GM21381 (cell line): ENCODE measurements around the gene LDLRAD3.
"Not testable (repeated sequence)": the region's sequence is repeated elsewhere in the genome, so short reads cannot be mapped to it uniquely, and the experiment has no call there.

Experiments used
- ATAC-seq: cut with Tn5 transposase; IDR thresholded peaks from one replicate; pipeline ENCODE4 v1.9.1; 2021; ENCODE audit warnings: mild to moderate bottlenecking, moderate library complexity; ENCODE audit not compliant: unreplicated experiment

Gene LDLRAD3

GRCh38 chr11:36041988-36042611 lies 98.2 kb downstream of the LDLRAD3 start:
- ATAC-seq, result no peak

- no peak for ATAC-seq
Measured at GRCh38 chr11:36044636-36045035, 100.8 kb downstream of the LDLRAD3 start.

- ATAC-seq, result not testable (repeated sequence)
Measured at GRCh38 chr11:36045945-36046344, 102.1 kb downstream of the LDLRAD3 start.

- no peak for ATAC-seq
Measured at GRCh38 chr11:36046932-36047331, 103.1 kb downstream of the LDLRAD3 start.

- ATAC-seq, result no peak
Measured at GRCh38 chr11:36047344-36047743, 103.5 kb downstream of the LDLRAD3 start.

- no peak for ATAC-seq
Measured at GRCh38 chr11:36048496-36049247, 104.8 kb downstream of the LDLRAD3 start.

GRCh38 chr11:36051235-36052144 lies 107.6 kb downstream of the LDLRAD3 start:
- ATAC-seq, result no peak

- no peak for ATAC-seq
Measured at GRCh38 chr11:36053281-36053680, 109.4 kb downstream of the LDLRAD3 start.

GRCh38 chr11:36053862-36054261 lies 110.0 kb downstream of the LDLRAD3 start:
- no peak for ATAC-seq

- no peak for ATAC-seq
Measured at GRCh38 chr11:36054628-36055027, 110.8 kb downstream of the LDLRAD3 start.

GRCh38 chr11:36056160-36056751 lies 112.4 kb downstream of the LDLRAD3 start:
- ATAC-seq, result no peak

GRCh38 chr11:36057379-36058042 lies 113.6 kb downstream of the LDLRAD3 start:
- ATAC-seq, result no peak

GRCh38 chr11:36059660-36060059 lies 115.8 kb downstream of the LDLRAD3 start:
- no peak for ATAC-seq

- ATAC-seq, result no peak
Measured at GRCh38 chr11:36060926-36061325, 117.1 kb downstream of the LDLRAD3 start.

GRCh38 chr11:36061471-36061870 lies 117.6 kb downstream of the LDLRAD3 start:
- no peak for ATAC-seq

GRCh38 chr11:36062796-36063365 lies 119.0 kb downstream of the LDLRAD3 start:
- ATAC-seq, result no peak

GRCh38 chr11:36065436-36065835 lies 121.6 kb downstream of the LDLRAD3 start:
- no peak for ATAC-seq

- ATAC-seq, result no peak
Measured at GRCh38 chr11:36066891-36067290, 123.0 kb downstream of the LDLRAD3 start.

- no peak for ATAC-seq
Measured at GRCh38 chr11:36069576-36070212, 125.8 kb downstream of the LDLRAD3 start.
